Hepatocyte (in vitro differentiated cells): ENCODE measurements around the gene LEMD2. TPM values are rescaled to one million over a fixed set of nuclear protein-coding genes. Genes with fewer than 3 reads are reported as not detected.

ENCODE experiments used
- DNase-seq: peaks from one replicate; pipeline ENCODE4 v3.0.0-alpha.2; 2016; ENCODE audit warnings: low spot score
- H2AFZ ChIP-seq: fragments of 200-600 bp; sonication (generic); 2 replicates; pipeline ENCODE4 v1.6.0; 2016; ENCODE audit warnings: antibody characterized with exemption, mild to moderate bottlenecking
- H3K27ac ChIP-seq: fragments of 200-600 bp; sonication (generic); 2 replicates; pipeline ENCODE4 v1.5.1; 2016; ENCODE audit warnings: mild to moderate bottlenecking
- H3K27me3 ChIP-seq: fragments of 200-600 bp; sonication (generic); 2 replicates; pipeline ENCODE4 v1.6.1; 2016
- H3K36me3 ChIP-seq: fragments of 200-600 bp; sonication (generic); replicated peaks from 2 replicates; pipeline ENCODE4 v1.5.1; 2016; ENCODE audit warnings: low read depth; ENCODE audit not compliant: insufficient read depth
- H3K4me1 ChIP-seq: fragments of 200-600 bp; sonication (generic); 2 replicates; pipeline ENCODE4 v1.5.1; 2016; ENCODE audit warnings: mild to moderate bottlenecking, moderate library complexity; ENCODE audit not compliant: insufficient read depth
- H3K4me2 ChIP-seq: fragments of 200-600 bp; sonication (generic); 2 replicates; pipeline ENCODE4 v1.6.0; 2016
- H3K4me3 ChIP-seq: fragments of 200-600 bp; sonication (generic); 2 replicates; pipeline ENCODE4 v1.5.1; 2016; ENCODE audit warnings: mild to moderate bottlenecking
- H3K79me2 ChIP-seq: fragments of 200-600 bp; sonication (generic); 2 replicates; pipeline ENCODE4 v1.6.0; 2017; ENCODE audit warnings: mild to moderate bottlenecking
- H3K9me2 ChIP-seq: fragments of 200-600 bp; sonication (generic); replicated peaks from 2 replicates; pipeline ENCODE4 v1.6.0; 2017; ENCODE audit warnings: mild to moderate bottlenecking; ENCODE audit not compliant: insufficient read depth
- H3K9me3 ChIP-seq: fragments of 200-600 bp; sonication (generic); 2 replicates; pipeline ENCODE4 v1.5.1; 2016; ENCODE audit warnings: low read depth, mild to moderate bottlenecking
- H4K20me1 ChIP-seq: fragments of 200-600 bp; sonication (generic); 2 replicates; pipeline ENCODE4 v1.6.0; 2016; ENCODE audit warnings: mild to moderate bottlenecking; ENCODE audit not compliant: insufficient read depth, poor library complexity, severe bottlenecking
- CTCF ChIP-seq: fragments of 200-600 bp; sonication (generic); IDR thresholded peaks from 2 replicates; pipeline ENCODE4 v1.5.1; 2016; ENCODE audit warnings: antibody characterized with exemption, mild to moderate bottlenecking; ENCODE audit not compliant: poor library complexity
- EZH2 ChIP-seq: fragments of 200-600 bp; sonication (generic); IDR thresholded peaks from 2 replicates; pipeline ENCODE4 v1.6.1; 2016; ENCODE audit warnings: antibody characterized with exemption, mild to moderate bottlenecking, borderline replicate concordance
- EZH2phosphoT487 ChIP-seq: fragments of 200-600 bp; sonication (generic); IDR thresholded peaks from one replicate; pipeline ENCODE4 v1.6.1; 2018; ENCODE audit warnings: antibody characterized with exemption, mild to moderate bottlenecking, low read depth, moderate library complexity; ENCODE audit not compliant: unreplicated experiment, severe bottlenecking
- whole genome bisulfite sequencing: methylation state at CpG from one replicate; pipeline ENCODE4 v1.1.6; 2016; ENCODE audit warnings: low lambda C conversion rate; ENCODE audit errors: missing lambda C conversion rate; 5-methylcytosine and 5-hydroxymethylcytosine counted together
- polyA plus RNA-seq: library from polyadenylated mRNA; unstranded; fragments of >200 nt; fragmentation: Nextera tagmentation; extraction: Ambion mirVana; gene quantifications from 2 replicates; pipeline ENCODE4 v1.2.1, GENCODE V29; 2016
- total RNA-seq: library from RNA; depleted of rRNA; stranded (reverse); fragments of >200 nt; gene quantifications from 2 replicates; pipeline ENCODE4 v1.2.3, GENCODE V29; 2014

The LEMD2 gene
- total and polyA plus RNA-seq, 2 experiments from 2014 or later, result 38.1 to 66.3 TPM

- Histone ChIP-seq H3K4me2 (peak overlapping the region; percentile 94), H3K9me2 (no peaks in the 10 kb centered on the region), H3K79me2 (peaks cover 44% of the 10 kb centered on the region), H3K4me1 (peaks cover 36% of the 10 kb centered on the region), H3K27me3 (no peaks in the 10 kb centered on the region), H3K36me3 (no peaks in the 10 kb centered on the region), H3K4me3 (no peak overlapping the region), H3K27ac (no peak overlapping the region), H4K20me1 (peaks cover 47% of the 10 kb centered on the region), H2AFZ (no peak overlapping the region), H3K9me3 (no peaks in the 10 kb centered on the region)
- DNase-seq, result no peak
- TF ChIP-seq EZH2 (no peak), CTCF (no peak), EZH2phosphoT487 (no peak)
- 46% methylated on average over 3 of the region's 3 CpGs for WGBS
Measured at GRCh38 chr6:33785778-33786177, 3.2 kb downstream of the LEMD2 start.

- peaks cover 36% of the 10 kb centered on the region for H3K4me1 ChIP-seq
- H3K4me2 ChIP-seq, result no peak overlapping the region
- no peak overlapping the region for H2AFZ ChIP-seq
- no peaks in the 10 kb centered on the region for H3K36me3 ChIP-seq
- peaks cover 47% of the 10 kb centered on the region for H4K20me1 ChIP-seq
- WGBS, result 91% methylated on average over 13 of the region's 13 CpGs
- H3K4me3 ChIP-seq, result no peak overlapping the region
- TF ChIP-seq EZH2phosphoT487 (no peak), CTCF (no peak), EZH2 (no peak)
- H3K9me2 ChIP-seq, result no peaks in the 10 kb centered on the region
- no peaks in the 10 kb centered on the region for H3K27me3 ChIP-seq
- H3K9me3 ChIP-seq, result no peaks in the 10 kb centered on the region
- H3K27ac ChIP-seq, result no peak overlapping the region
- DNase-seq, result no peak
- H3K79me2 ChIP-seq, result peaks cover 44% of the 10 kb centered on the region
Measured at GRCh38 chr6:33784787-33785186, 4.1 kb downstream of the LEMD2 start.

- no peak for DNase-seq
- TF ChIP-seq CTCF, result no peak
- no peak for TF ChIP-seq EZH2phosphoT487
- TF ChIP-seq EZH2, result no peak
- 94% methylated on average over 10 of the region's 10 CpGs for WGBS
- no peak overlapping the region for H3K4me2 ChIP-seq
- no peaks in the 10 kb centered on the region for H3K36me3 ChIP-seq
- H3K4me3 ChIP-seq, result no peak overlapping the region
- H2AFZ ChIP-seq, result no peak overlapping the region
- peaks cover 31% of the 10 kb centered on the region for H3K4me1 ChIP-seq
- no peaks in the 10 kb centered on the region for H3K9me2 ChIP-seq
- H3K27me3 ChIP-seq, result no peaks in the 10 kb centered on the region
- peaks cover 39% of the 10 kb centered on the region for H3K79me2 ChIP-seq
- peaks cover 47% of the 10 kb centered on the region for H4K20me1 ChIP-seq
- no peak overlapping the region for H3K27ac ChIP-seq
- H3K9me3 ChIP-seq, result no peaks in the 10 kb centered on the region
Measured at GRCh38 chr6:33783781-33784520, 5.0 kb downstream of the LEMD2 start.
